HG02852 (cell line): Measurements from ENCODE around the gene OR5M10.
"Not testable (repeated sequence)": the region's sequence is repeated elsewhere in the genome, so short reads cannot be mapped to it uniquely, and the experiment has no call there.

Experiments used
- ATAC-seq: cut with Tn5 transposase; IDR thresholded peaks from one replicate; pipeline ENCODE4 v1.9.1; 2021; ENCODE audit warnings: mild to moderate bottlenecking, moderate library complexity; ENCODE audit not compliant: unreplicated experiment

The OR5M10 gene

GRCh38 chr11:56577621-56578020 is at the start of gene OR5M10:
Gene OR5M10 (minus strand): TSS chr11:56577721. CDS start chr11:56577721, 0 bp downstream.
- ATAC-seq: no peak

GRCh38 chr11:56625946-56626345 is 48.4 kb upstream of the OR5M10 start:
- ATAC-seq: no peak

GRCh38 chr11:56624661-56625110 is 47.2 kb upstream of the OR5M10 start:
- peak; percentile 85 for ATAC-seq

- ATAC-seq: no peak
These were observed 33.7 kb upstream of the OR5M10 start for GRCh38 chr11:56611174-56611573.

GRCh38 chr11:56592088-56592717 is 14.7 kb upstream of the OR5M10 start:
- ATAC-seq: not testable (repeated sequence)

GRCh38 chr11:56558574-56558973 is 18.9 kb downstream of the OR5M10 start:
- no peak for ATAC-seq

- ATAC-seq: not testable (repeated sequence)
These were observed 22.8 kb downstream of the OR5M10 start for GRCh38 chr11:56554691-56555090.

GRCh38 chr11:56545531-56545930 is 32.0 kb downstream of the OR5M10 start:
- ATAC-seq: no peak

GRCh38 chr11:56543739-56544138 is 33.8 kb downstream of the OR5M10 start:
- ATAC-seq: no peak

- no peak for ATAC-seq
These were observed 34.4 kb downstream of the OR5M10 start, which contains the start of gene OR5M11 for GRCh38 chr11:56543157-56543556. Gene OR5M11 (minus strand): TSS chr11:56543257. CDS start chr11:56543257, 0 bp downstream.

GRCh38 chr11:56533054-56533740 is 44.3 kb downstream of the OR5M10 start:
- ATAC-seq: no peak

GRCh38 chr11:56531856-56532255 is 45.7 kb downstream of the OR5M10 start:
- no peak for ATAC-seq
